SK-N-SH treated with all-trans-retinoic acid at 6 μM for 48 hours (cell line): Measurements from ENCODE around the gene PIAS3.

Source experiments
- ATAC-seq: fragments of 200-7000 bp; cut with Tn5 transposase; 3 replicates; pipeline ENCODE4 v1.9.1; 2020; ENCODE audit warnings: mild to moderate bottlenecking, moderate library complexity
- BACH2 ChIP-seq: fragments of 250-450 bp; sonication (Bioruptor Pico); IDR thresholded peaks from 2 replicates; pipeline ENCODE4 v1.9.0; 2021; ENCODE audit warnings: mild to moderate bottlenecking, borderline replicate concordance
- CSDC2 ChIP-seq: fragments of 250-450 bp; sonication (Bioruptor Pico); IDR thresholded peaks from 2 replicates; pipeline ENCODE4 v1.5.0; 2020; ENCODE audit warnings: mild to moderate bottlenecking, moderate library complexity
- GLIS3 ChIP-seq: fragments of 250-450 bp; sonication (Bioruptor Pico); IDR thresholded peaks from 2 replicates; pipeline ENCODE4 v1.5.0; 2020; ENCODE audit warnings: mild to moderate bottlenecking, moderate library complexity
- PATZ1 ChIP-seq: fragments of 250-450 bp; sonication (Bioruptor Pico); IDR thresholded peaks from 2 replicates; pipeline ENCODE4 v1.8.0; 2020; ENCODE audit warnings: mild to moderate bottlenecking, moderate library complexity, borderline replicate concordance
- POU6F1 ChIP-seq: fragments of 250-450 bp; sonication (Bioruptor Pico); IDR thresholded peaks from 2 replicates; pipeline ENCODE4 v1.8.0; 2021; ENCODE audit warnings: low read depth, mild to moderate bottlenecking, moderate library complexity, borderline replicate concordance
- PPARA ChIP-seq: fragments of 250-450 bp; sonication (Bioruptor Pico); IDR thresholded peaks from 2 replicates; pipeline ENCODE4 v1.5.0; 2020; ENCODE audit warnings: mild to moderate bottlenecking, borderline replicate concordance
- RARB ChIP-seq: fragments of 250-450 bp; sonication (Bioruptor Pico); IDR thresholded peaks from 2 replicates; pipeline ENCODE4 v1.8.0; 2021; ENCODE audit warnings: mild to moderate bottlenecking, moderate library complexity
- SNAI2 ChIP-seq: fragments of 250-450 bp; sonication (Bioruptor Pico); IDR thresholded peaks from 2 replicates; pipeline ENCODE4 v1.5.0; 2020; ENCODE audit warnings: mild to moderate bottlenecking, moderate library complexity
- TCF4 ChIP-seq: fragments of 250-450 bp; sonication (Bioruptor Pico); IDR thresholded peaks from 2 replicates; pipeline ENCODE4 v1.8.0; 2021; ENCODE audit warnings: mild to moderate bottlenecking, moderate library complexity, borderline replicate concordance
- TOX ChIP-seq: fragments of 250-450 bp; sonication (Bioruptor Pico); IDR thresholded peaks from 2 replicates; pipeline ENCODE4 v1.8.0; 2021; ENCODE audit warnings: mild to moderate bottlenecking, moderate library complexity, borderline replicate concordance
- ZC3H10 ChIP-seq: fragments of 250-450 bp; sonication (Bioruptor Pico); IDR thresholded peaks from 2 replicates; pipeline ENCODE4 v1.5.1; 2021; ENCODE audit warnings: mild to moderate bottlenecking, moderate library complexity
- ZFP3 ChIP-seq: fragments of 250-450 bp; sonication (Bioruptor Pico); IDR thresholded peaks from 2 replicates; pipeline ENCODE4 v1.5.0; 2020; ENCODE audit warnings: mild to moderate bottlenecking, moderate library complexity
- ZNF565 ChIP-seq: fragments of 450-650 bp; formaldehyde crosslinking; conservative IDR thresholded peaks from 2 replicates; pipeline ENCODE4 v1.5.0; 2020; ENCODE audit warnings: low read depth, mild to moderate bottlenecking, moderate library complexity
- ZNF70 ChIP-seq: fragments of 450-650 bp; formaldehyde crosslinking; IDR thresholded peaks from 2 replicates; pipeline ENCODE4 v1.5.0; 2020; ENCODE audit warnings: mild to moderate bottlenecking, moderate library complexity
- ZNF8 ChIP-seq: fragments of 450-650 bp; formaldehyde crosslinking; IDR thresholded peaks from 2 replicates; pipeline ENCODE4 v1.5.0; 2020; ENCODE audit warnings: mild to moderate bottlenecking, moderate library complexity
- TF ChIP-seq, protein P1 (sequence below): fragments of 250-450 bp; sonication (Bioruptor Pico); IDR thresholded peaks from 2 replicates; pipeline ENCODE4 v1.5.0; 2020; ENCODE audit warnings: mild to moderate bottlenecking, moderate library complexity
- TF ChIP-seq, protein P2 (sequence below): fragments of 250-450 bp; sonication (Bioruptor Pico); IDR thresholded peaks from 2 replicates; pipeline ENCODE4 v1.5.1; 2020; ENCODE audit warnings: low read depth, mild to moderate bottlenecking, moderate library complexity

Gene PIAS3

GRCh38 chr1:145826030-145826429 lies 32.9 kb downstream of the PIAS3 start:
- no peak for ATAC-seq
- TF ChIP-seq TOX (CRISPR knock-in tag) = peak; percentile 59; the same call in 1 of the 2 replicates
- TF ChIP-seq CSDC2 (CRISPR knock-in tag) = no peak
- 0 out of 2 replicates have a peak, but pooled peaks have one; percentile 27 for TF ChIP-seq ZC3H10 (CRISPR knock-in tag)
- TF ChIP-seq ZNF565 (CRISPR knock-in tag) = no peak
- no peak for TF ChIP-seq SNAI2 (CRISPR knock-in tag)
- no peak for TF ChIP-seq PATZ1 (CRISPR knock-in tag)

DNA sequence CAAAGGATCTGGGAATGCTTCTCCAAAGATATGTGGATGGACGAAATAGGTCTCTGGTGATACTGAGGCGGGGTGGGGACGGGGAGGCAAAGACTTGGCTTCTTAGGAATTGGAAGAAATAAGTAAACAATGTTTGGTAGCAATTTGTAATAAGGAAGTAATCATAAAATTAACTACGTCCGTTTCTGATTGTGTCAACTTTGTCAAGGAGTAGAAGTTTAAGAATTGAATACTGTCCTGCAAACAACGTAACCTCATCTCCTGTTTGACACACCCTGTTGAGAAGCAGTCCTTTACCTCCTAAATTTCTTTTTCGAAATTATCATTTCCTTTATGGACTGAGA lies 34.4 kb downstream of the PIAS3 start:
- peak; percentile 1; the same call in 2 of the 3 replicates for ATAC-seq
- TF ChIP-seq POU6F1 (CRISPR knock-in tag) (no peak), PPARA (CRISPR knock-in tag) (no peak), CSDC2 (CRISPR knock-in tag) (no peak), BACH2 (no peak), TCF4 (CRISPR knock-in tag) (no peak), ZNF8 (no peak), RARB (CRISPR knock-in tag) (no peak), ZNF70 (no peak), ZFP3 (CRISPR knock-in tag) (no peak), ZNF565 (CRISPR knock-in tag) (no peak)
- TF ChIP-seq, protein P1, sequence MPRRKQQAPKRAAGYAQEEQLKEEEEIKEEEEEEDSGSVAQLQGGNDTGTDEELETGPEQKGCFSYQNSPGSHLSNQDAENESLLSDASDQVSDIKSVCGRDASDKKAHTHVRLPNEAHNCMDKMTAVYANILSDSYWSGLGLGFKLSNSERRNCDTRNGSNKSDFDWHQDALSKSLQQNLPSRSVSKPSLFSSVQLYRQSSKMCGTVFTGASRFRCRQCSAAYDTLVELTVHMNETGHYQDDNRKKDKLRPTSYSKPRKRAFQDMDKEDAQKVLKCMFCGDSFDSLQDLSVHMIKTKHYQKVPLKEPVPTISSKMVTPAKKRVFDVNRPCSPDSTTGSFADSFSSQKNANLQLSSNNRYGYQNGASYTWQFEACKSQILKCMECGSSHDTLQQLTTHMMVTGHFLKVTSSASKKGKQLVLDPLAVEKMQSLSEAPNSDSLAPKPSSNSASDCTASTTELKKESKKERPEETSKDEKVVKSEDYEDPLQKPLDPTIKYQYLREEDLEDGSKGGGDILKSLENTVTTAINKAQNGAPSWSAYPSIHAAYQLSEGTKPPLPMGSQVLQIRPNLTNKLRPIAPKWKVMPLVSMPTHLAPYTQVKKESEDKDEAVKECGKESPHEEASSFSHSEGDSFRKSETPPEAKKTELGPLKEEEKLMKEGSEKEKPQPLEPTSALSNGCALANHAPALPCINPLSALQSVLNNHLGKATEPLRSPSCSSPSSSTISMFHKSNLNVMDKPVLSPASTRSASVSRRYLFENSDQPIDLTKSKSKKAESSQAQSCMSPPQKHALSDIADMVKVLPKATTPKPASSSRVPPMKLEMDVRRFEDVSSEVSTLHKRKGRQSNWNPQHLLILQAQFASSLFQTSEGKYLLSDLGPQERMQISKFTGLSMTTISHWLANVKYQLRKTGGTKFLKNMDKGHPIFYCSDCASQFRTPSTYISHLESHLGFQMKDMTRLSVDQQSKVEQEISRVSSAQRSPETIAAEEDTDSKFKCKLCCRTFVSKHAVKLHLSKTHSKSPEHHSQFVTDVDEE (CRISPR knock-in tag) = no peak
- TF ChIP-seq, protein P2, sequence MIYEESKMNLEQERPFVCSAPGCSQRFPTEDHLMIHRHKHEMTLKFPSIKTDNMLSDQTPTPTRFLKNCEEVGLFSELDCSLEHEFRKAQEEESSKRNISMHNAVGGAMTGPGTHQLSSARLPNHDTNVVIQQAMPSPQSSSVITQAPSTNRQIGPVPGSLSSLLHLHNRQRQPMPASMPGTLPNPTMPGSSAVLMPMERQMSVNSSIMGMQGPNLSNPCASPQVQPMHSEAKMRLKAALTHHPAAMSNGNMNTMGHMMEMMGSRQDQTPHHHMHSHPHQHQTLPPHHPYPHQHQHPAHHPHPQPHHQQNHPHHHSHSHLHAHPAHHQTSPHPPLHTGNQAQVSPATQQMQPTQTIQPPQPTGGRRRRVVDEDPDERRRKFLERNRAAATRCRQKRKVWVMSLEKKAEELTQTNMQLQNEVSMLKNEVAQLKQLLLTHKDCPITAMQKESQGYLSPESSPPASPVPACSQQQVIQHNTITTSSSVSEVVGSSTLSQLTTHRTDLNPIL (CRISPR knock-in tag) = no peak

DNA sequence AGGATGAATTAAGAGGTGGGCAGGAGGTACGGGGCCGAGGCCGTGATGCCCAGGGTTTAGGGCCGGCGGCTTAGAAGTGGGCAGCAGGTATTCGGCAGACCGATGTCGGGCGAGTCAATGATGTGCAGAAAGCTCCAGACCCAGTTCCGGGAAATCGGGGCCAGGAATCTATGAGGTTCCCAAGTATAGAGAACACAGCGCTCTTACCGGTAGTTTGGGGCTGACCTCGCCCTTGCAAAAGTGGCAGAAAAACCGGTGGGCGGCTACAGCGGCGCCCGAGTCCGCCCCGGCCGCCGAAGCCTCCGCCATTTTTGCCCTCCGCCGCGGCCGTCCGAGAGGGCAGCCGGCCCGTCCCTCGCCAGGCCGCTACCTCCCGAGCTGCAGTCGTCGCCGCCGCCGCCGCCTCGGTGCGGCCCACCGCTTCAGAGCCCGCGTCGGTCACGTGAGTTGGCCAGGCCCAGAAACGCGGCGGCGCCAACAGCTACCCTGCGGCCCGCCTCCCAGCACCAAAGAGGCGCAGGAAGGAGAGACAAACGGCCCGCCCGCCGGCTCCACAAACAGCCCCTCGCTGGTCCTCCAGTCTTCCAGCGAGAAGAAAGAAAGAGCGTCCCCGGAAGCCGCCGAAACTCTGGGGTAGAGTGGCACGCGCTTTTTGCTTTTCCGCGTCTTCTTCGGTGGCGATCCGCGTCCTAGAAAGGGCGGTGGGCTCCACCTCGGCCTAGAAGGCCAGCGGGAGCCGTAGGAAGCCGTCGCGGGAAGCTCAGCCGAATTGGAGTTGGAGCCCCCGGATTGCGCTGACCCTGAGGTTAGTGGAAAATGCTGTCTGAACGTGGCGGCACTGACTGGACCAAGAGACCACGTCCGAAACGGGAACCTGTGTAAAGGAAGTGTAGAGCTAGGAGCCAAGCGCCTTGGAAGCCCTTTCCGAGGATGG lies 35.0 kb downstream of the PIAS3 start, which contains the start of the genes POLR3C and RNF115:
POLR3C (plus strand) TSS at position 636 of the 934 bp plus-strand sequence. CDS start 1,577 bp downstream, outside the sequence.
RNF115 (minus strand) TSS at position 531 of the 934 bp plus-strand sequence; CDS start at position 309, 222 bp downstream.
- peak; percentile 94 for ATAC-seq
- peak; percentile 39; the same call in 1 of the 2 replicates for TF ChIP-seq ZFP3 (CRISPR knock-in tag)
- TF ChIP-seq GLIS3 = no peak

- peak; percentile 6; the same call in 1 of the 3 replicates for ATAC-seq
Observed at GRCh38 chr1:145822779-145823331, 36.0 kb downstream of the PIAS3 start.

GRCh38 chr1:145818095-145818494 lies 40.8 kb downstream of the PIAS3 start:
- peak; percentile 76 for ATAC-seq

DNA sequence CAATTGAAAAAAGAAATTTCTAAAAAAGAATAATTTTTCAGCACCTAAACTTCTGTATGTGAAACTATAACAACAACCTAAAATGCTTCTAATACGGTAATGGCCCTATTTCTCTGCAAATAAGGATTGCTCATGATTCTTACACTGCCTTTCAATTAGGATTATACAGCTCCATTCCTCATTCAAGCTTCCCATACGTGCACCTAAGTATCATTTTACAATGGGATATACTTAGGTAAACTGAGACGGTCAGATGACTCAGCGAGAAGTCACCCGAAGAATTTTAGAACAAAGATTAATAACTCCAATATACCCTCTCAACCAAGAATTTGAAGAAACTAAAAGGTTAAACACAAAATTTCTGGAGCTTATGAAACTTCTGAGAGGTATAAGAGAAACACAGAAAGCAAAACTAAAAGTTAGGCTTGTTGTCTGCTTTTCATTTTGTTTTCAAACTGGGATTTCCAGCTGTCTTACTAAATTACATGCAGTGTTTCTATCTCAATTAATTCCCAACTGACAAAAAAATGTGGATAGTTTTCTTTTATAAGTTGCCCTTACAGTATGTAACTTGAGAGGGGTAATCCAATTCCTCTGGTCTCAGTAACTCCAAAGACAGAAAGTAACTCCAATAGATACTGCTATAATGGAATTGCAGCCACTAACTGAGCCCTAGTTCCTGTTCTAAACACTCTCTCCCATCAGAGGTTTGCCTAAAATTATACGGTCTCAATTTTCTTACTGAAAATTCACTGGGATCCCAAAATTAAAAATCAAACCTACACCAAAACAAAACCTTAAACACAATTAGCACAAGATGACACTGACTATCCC lies 45.7 kb downstream of the PIAS3 start:
- ATAC-seq = peak; percentile 86
